ENCODE measurements around the gene CNGA2.

- TF ChIP-seq EP300 (IDR thresholded peaks at IDR 0.05) (no peak), CTCF (IDR thresholded peaks at IDR 0.05) (no peak), POLR2A (IDR thresholded peaks at IDR 0.05) (no peak)
Observed at GRCh38 chrX:151754641-151755215, 20.2 kb downstream of the CNGA2 start.
